ENCODE measurements around the gene SETD2. TPM values are rescaled to one million over a fixed set of nuclear protein-coding genes. Genes with fewer than 3 reads are reported as not detected.

SETD2 gene
- total and polyA plus RNA-seq, 9 of the 15 experiments (the other 6 are each of a cell fraction or from before 2014, with no cell fraction given), result 8.2 to 44.0 (median 33.6) TPM

DNA sequence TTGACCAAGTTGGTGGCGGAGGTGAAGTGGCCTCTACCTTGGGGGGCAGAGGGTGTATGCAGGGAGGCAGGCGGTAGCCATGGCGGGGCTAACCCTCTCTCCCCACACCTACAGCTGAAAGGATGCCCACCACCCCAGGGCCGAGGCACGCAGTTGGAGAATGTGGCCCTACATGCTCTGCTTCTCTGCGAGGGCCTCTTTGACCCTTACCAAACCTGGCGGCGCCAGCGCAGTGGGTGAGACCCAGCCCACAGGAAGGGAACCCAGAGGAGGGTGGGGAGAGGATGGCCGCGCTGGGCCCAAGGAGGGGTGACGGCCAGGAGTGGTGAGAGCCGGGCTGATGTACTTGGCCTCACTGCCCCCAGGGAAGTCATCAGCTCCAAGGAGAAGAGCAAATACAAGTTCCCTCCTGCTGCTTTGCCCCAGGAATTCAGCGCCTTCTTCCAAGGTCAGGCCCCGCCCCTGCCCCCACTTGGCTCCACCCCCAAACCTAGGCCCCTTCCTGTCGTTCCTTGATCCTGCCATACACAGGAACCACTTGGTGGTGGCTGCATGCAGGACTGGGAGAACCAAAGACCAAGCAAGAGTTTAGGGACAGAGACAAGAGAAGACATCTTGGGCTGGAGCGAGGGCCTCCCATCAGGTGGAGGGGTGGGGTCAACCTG is 174.6 kb downstream of the SETD2 start:
- 84% methylated on average over 15 of the region's 17 CpGs for WGBS (ENCODE audit: insufficient coverage, low coverage, missing lambda C conversion rate)
- in situ Hi-C loops (cut with MboI), result no loop called here
- ATAC-seq (no peak), DNase-seq (ENCODE audit: extremely low read depth in 1 of 4, low spot score in 3 of 4) (peak; percentile 65 to 82 (median 77)), FAIRE-seq (no peak)
- peak overlapping the region; percentile 99 for H3K27ac ChIP-seq (ENCODE audit: extremely low read depth, low read depth, low read length)
- BruUV-seq (replicated peaks), result no TSS peak
- ChIA-PET CTCF (ENCODE audit: low intra/inter-chr PET ratio) (no interaction called here), POLR2A (interaction anchor here (1.0 to 2.9 kb wide), 5 partner anchors 8 to 18 kb away, joined by 4 to 35 read pairs (median 6); partner anchors contain the start of genes CCDC12 and NBEAL2)
- peaks cover 43% of the 10 kb centered on the region for H3K79me2 ChIP-seq (ENCODE audit: control insufficient read depth, insufficient read depth, low read length)
- H3K4me3 ChIP-seq, result no peak overlapping the region
- H3K36me3 ChIP-seq (ENCODE audit: control insufficient read depth, insufficient read depth, low read length), result peaks cover 56% of the 10 kb centered on the region
- H3K4me2 ChIP-seq (ENCODE audit: insufficient read depth, low read length), result peak overlapping the region; percentile 99
- intact Hi-C loops (cut with micrococcal nuclease), result no loop called here
- peaks cover 5% of the 10 kb centered on the region for H3K9me1 ChIP-seq (ENCODE audit: control insufficient read depth, insufficient read depth, low read length)
- TF ChIP-seq, protein P1, sequence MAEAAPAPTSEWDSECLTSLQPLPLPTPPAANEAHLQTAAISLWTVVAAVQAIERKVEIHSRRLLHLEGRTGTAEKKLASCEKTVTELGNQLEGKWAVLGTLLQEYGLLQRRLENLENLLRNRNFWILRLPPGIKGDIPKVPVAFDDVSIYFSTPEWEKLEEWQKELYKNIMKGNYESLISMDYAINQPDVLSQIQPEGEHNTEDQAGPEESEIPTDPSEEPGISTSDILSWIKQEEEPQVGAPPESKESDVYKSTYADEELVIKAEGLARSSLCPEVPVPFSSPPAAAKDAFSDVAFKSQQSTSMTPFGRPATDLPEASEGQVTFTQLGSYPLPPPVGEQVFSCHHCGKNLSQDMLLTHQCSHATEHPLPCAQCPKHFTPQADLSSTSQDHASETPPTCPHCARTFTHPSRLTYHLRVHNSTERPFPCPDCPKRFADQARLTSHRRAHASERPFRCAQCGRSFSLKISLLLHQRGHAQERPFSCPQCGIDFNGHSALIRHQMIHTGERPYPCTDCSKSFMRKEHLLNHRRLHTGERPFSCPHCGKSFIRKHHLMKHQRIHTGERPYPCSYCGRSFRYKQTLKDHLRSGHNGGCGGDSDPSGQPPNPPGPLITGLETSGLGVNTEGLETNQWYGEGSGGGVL (CRISPR knock-in tag; IDR thresholded peaks at IDR 0.05), result no peak
- TF ChIP-seq POLR2G (IDR thresholded peaks at IDR 0.05; ENCODE audit: low read depth, low read length) (peak; percentile 61), ERF (CRISPR knock-in tag; IDR thresholded peaks at IDR 0.05) (0 out of 2 replicates have a peak, but pooled peaks have one; percentile 14), RBFOX2 (IDR thresholded peaks at IDR 0.05; ENCODE audit: low read depth, low read length) (peak; percentile 59)
- TF ChIP-seq, protein P2, sequence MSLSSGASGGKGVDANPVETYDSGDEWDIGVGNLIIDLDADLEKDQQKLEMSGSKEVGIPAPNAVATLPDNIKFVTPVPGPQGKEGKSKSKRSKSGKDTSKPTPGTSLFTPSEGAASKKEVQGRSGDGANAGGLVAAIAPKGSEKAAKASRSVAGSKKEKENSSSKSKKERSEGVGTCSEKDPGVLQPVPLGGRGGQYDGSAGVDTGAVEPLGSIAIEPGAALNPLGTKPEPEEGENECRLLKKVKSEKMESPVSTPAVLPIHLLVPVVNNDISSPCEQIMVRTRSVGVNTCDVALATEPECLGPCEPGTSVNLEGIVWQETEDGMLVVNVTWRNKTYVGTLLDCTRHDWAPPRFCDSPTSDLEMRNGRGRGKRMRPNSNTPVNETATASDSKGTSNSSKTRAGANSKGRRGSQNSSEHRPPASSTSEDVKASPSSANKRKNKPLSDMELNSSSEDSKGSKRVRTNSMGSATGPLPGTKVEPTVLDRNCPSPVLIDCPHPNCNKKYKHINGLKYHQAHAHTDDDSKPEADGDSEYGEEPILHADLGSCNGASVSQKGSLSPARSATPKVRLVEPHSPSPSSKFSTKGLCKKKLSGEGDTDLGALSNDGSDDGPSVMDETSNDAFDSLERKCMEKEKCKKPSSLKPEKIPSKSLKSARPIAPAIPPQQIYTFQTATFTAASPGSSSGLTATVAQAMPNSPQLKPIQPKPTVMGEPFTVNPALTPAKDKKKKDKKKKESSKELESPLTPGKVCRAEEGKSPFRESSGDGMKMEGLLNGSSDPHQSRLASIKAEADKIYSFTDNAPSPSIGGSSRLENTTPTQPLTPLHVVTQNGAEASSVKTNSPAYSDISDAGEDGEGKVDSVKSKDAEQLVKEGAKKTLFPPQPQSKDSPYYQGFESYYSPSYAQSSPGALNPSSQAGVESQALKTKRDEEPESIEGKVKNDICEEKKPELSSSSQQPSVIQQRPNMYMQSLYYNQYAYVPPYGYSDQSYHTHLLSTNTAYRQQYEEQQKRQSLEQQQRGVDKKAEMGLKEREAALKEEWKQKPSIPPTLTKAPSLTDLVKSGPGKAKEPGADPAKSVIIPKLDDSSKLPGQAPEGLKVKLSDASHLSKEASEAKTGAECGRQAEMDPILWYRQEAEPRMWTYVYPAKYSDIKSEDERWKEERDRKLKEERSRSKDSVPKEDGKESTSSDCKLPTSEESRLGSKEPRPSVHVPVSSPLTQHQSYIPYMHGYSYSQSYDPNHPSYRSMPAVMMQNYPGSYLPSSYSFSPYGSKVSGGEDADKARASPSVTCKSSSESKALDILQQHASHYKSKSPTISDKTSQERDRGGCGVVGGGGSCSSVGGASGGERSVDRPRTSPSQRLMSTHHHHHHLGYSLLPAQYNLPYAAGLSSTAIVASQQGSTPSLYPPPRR (CRISPR knock-in tag; IDR thresholded peaks at IDR 0.05; ENCODE audit: borderline replicate concordance), result 0 out of 2 replicates have a peak, but pooled peaks have one; percentile 49
- TF ChIP-seq, protein P3, sequence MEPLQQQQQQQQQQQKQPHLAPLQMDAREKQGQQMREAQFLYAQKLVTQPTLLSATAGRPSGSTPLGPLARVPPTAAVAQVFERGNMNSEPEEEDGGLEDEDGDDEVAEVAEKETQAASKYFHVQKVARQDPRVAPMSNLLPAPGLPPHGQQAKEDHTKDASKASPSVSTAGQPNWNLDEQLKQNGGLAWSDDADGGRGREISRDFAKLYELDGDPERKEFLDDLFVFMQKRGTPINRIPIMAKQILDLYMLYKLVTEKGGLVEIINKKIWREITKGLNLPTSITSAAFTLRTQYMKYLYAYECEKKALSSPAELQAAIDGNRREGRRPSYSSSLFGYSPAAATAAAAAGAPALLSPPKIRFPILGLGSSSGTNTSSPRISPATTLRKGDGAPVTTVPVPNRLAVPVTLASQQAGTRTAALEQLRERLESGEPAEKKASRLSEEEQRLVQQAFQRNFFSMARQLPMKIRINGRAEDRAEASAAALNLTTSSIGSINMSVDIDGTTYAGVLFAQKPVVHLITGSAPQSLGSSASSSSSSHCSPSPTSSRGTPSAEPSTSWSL (CRISPR knock-in tag; IDR thresholded peaks at IDR 0.05; ENCODE audit: borderline replicate concordance), result peak; percentile 60; the same call in 1 of the 2 replicates
- no peaks in the 10 kb centered on the region for H3K27me3 ChIP-seq (ENCODE audit: control insufficient read depth in 2 of 2, insufficient read depth in 2 of 2, low read length in 2 of 2)
- no peak overlapping the region for H2AFZ ChIP-seq (ENCODE audit: low read depth, low read length)
- H4K20me1 ChIP-seq (replicated peaks; ENCODE audit: control insufficient read depth, insufficient read depth, low read length), result no peaks in the 10 kb centered on the region
- peaks cover 34 to 65% of the 10 kb centered on the region in 2 experiments for H3K4me1 ChIP-seq (replicated peaks in 1 of 2; ENCODE audit: control insufficient read depth in 2 of 2, insufficient read depth in 2 of 2, low read length in 2 of 2)
- peak overlapping the region; percentile 95 to 96; a peak in 3 of 4 replicates for H3K9ac ChIP-seq (ENCODE audit: insufficient read depth in 1 of 2, low read depth in 2 of 2, low read length in 2 of 2)
- no peaks in the 10 kb centered on the region for H3K9me3 ChIP-seq (replicated peaks; ENCODE audit: control insufficient read depth, insufficient read depth, low read depth, low read length)
